ENCODE measurements around the gene FAM171A1.

FAM171A1 gene

DNA sequence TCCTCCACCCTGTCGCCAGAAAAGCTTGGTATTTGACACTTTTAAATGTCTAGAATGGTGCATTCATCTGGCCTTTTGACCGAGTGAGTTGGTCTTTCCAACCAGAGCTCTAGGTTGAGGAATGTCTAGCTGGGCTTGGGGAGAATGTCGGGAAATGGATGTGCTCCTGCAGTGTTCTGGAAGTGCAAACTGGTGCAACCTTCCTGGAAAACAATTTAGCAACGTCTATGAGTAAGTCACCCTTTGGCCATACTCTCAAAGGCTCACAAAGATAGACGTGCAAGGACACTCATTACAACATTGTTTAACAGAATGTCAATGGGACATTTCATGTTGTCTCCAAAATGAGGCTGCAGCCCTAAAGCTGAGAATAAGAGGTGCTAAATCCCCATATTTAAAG, 190.4 kb downstream of the FAM171A1 start:
- Histone ChIP-seq H3K9ac (ENCODE audit: low read length) (no peak overlapping the region), H3F3A (ENCODE audit: insufficient read depth, low read length) (no peaks in the 10 kb centered on the region), H3K9me2 (replicated peaks; ENCODE audit: insufficient read depth, low read length) (no peaks in the 10 kb centered on the region), H3K4me2 (ENCODE audit: low read depth, low read length) (no peak overlapping the region), H3K4me1 (ENCODE audit: low read length) (no peaks in the 10 kb centered on the region), H3K9me3 (replicated peaks; ENCODE audit: insufficient read depth, low read length) (no peaks in the 10 kb centered on the region), H3K27me3 (replicated peaks; ENCODE audit: insufficient read depth, low read length) (no peaks in the 10 kb centered on the region), H4K20me1 (ENCODE audit: insufficient read depth, low read length) (no peaks in the 10 kb centered on the region), H3K36me3 (replicated peaks; ENCODE audit: insufficient read depth, low read length) (no peaks in the 10 kb centered on the region), H3K4me3 (ENCODE audit: low read length) (no peak overlapping the region), H2AFZ (ENCODE audit: low read length) (no peak overlapping the region), H3K27ac (ENCODE audit: low read length) (no peak overlapping the region), H3K79me2 (ENCODE audit: low read length) (no peaks in the 10 kb centered on the region)
- no peak for DNase-seq
- TF ChIP-seq EZH2phosphoT487 (IDR thresholded peaks at IDR 0.05; ENCODE audit: low read length), result no peak
- TF ChIP-seq, protein P1, sequence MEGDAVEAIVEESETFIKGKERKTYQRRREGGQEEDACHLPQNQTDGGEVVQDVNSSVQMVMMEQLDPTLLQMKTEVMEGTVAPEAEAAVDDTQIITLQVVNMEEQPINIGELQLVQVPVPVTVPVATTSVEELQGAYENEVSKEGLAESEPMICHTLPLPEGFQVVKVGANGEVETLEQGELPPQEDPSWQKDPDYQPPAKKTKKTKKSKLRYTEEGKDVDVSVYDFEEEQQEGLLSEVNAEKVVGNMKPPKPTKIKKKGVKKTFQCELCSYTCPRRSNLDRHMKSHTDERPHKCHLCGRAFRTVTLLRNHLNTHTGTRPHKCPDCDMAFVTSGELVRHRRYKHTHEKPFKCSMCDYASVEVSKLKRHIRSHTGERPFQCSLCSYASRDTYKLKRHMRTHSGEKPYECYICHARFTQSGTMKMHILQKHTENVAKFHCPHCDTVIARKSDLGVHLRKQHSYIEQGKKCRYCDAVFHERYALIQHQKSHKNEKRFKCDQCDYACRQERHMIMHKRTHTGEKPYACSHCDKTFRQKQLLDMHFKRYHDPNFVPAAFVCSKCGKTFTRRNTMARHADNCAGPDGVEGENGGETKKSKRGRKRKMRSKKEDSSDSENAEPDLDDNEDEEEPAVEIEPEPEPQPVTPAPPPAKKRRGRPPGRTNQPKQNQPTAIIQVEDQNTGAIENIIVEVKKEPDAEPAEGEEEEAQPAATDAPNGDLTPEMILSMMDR (IDR thresholded peaks at IDR 0.05; ENCODE audit: low read length), result no peak

DNA sequence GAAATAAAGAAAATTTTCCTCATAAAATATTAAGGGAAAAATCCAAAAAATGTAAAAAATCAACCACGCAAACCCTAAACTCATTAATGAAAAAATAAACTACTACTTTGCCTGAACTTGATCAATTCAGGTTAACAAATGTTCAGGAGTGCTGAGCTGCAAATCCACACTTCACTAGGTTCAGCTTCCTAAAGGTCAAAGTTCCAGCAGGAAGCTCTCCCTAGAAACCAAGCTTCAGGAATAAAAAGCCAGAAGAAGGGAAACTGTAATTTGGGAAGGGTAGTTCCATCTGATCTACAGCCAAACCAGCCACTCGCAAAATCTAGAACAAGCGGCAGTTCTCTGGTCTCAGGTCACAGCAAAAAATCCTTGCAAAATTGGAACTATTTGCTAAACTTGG, 194.8 kb downstream of the FAM171A1 start:
- Histone ChIP-seq H2AFZ (ENCODE audit: low read length) (no peak overlapping the region), H3K9me3 (replicated peaks; ENCODE audit: insufficient read depth, low read length) (no peaks in the 10 kb centered on the region)

DNA sequence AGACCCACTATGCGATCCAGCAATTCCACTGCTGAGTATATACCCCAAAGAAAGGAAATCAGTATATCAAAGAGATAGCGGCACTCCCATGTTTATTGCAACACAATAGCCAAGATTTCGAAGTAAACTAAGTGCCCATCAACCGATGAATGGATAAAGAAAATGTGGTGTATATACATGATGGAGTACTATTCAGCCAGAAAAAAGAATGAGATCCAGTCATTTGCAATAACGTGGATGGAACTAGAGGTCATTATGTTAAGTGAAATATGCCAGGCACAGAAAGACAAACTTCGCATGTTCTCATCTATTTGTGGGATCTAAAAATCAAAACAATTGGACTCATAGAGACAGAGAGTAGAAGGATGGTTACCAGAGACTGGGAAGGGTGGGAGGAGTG, 195.5 kb downstream of the FAM171A1 start:
- H3K27ac ChIP-seq (ENCODE audit: low read length), result no peak overlapping the region
- H3K27me3 ChIP-seq (replicated peaks; ENCODE audit: insufficient read depth, low read length), result no peaks in the 10 kb centered on the region
- TF ChIP-seq, protein P1 (IDR thresholded peaks at IDR 0.05; ENCODE audit: low read length), result no peak
- no peak for TF ChIP-seq EZH2phosphoT487 (IDR thresholded peaks at IDR 0.05; ENCODE audit: low read length)
- no peak for TF ChIP-seq EZH2 (optimal IDR thresholded peaks at IDR 0.05; ENCODE audit: low read depth, low read length)

More for the DNA sequence above, 194.8 kb downstream of the FAM171A1 start:
- Histone ChIP-seq H3K36me3 (replicated peaks; ENCODE audit: insufficient read depth, low read length) (no peaks in the 10 kb centered on the region), H3K9ac (ENCODE audit: low read length) (no peak overlapping the region), H3K27me3 (replicated peaks; ENCODE audit: insufficient read depth, low read length) (no peaks in the 10 kb centered on the region), H3K4me2 (ENCODE audit: low read depth, low read length) (no peak overlapping the region), H3K4me3 (ENCODE audit: low read length) (no peak overlapping the region), H3F3A (ENCODE audit: insufficient read depth, low read length) (no peaks in the 10 kb centered on the region), H4K20me1 (ENCODE audit: insufficient read depth, low read length) (no peaks in the 10 kb centered on the region), H3K4me1 (ENCODE audit: low read length) (no peaks in the 10 kb centered on the region), H3K79me2 (ENCODE audit: low read length) (no peaks in the 10 kb centered on the region), H3K27ac (ENCODE audit: low read length) (no peak overlapping the region), H3K9me2 (replicated peaks; ENCODE audit: insufficient read depth, low read length) (no peaks in the 10 kb centered on the region)
- DNase-seq, result no peak
- no peak for TF ChIP-seq EZH2 (optimal IDR thresholded peaks at IDR 0.05; ENCODE audit: low read depth, low read length)
- TF ChIP-seq EZH2phosphoT487 (IDR thresholded peaks at IDR 0.05; ENCODE audit: low read length), result no peak
- TF ChIP-seq, protein P1 (IDR thresholded peaks at IDR 0.05; ENCODE audit: low read length), result no peak

More for the DNA sequence above, 195.5 kb downstream of the FAM171A1 start:
- no peaks in the 10 kb centered on the region for H3K9me3 ChIP-seq (replicated peaks; ENCODE audit: insufficient read depth, low read length)
- no peaks in the 10 kb centered on the region for H3K4me1 ChIP-seq (ENCODE audit: low read length)
- DNase-seq, result no peak
- no peak overlapping the region for H3K4me3 ChIP-seq (ENCODE audit: low read length)
- H2AFZ ChIP-seq (ENCODE audit: low read length), result no peak overlapping the region
- H4K20me1 ChIP-seq (ENCODE audit: insufficient read depth, low read length), result no peaks in the 10 kb centered on the region
- H3K79me2 ChIP-seq (ENCODE audit: low read length), result no peaks in the 10 kb centered on the region
- H3K36me3 ChIP-seq (replicated peaks; ENCODE audit: insufficient read depth, low read length), result no peaks in the 10 kb centered on the region
- H3K9ac ChIP-seq (ENCODE audit: low read length), result no peak overlapping the region
- H3F3A ChIP-seq (ENCODE audit: insufficient read depth, low read length), result no peaks in the 10 kb centered on the region
- no peak overlapping the region for H3K4me2 ChIP-seq (ENCODE audit: low read depth, low read length)
- H3K9me2 ChIP-seq (replicated peaks; ENCODE audit: insufficient read depth, low read length), result no peaks in the 10 kb centered on the region
